ENCODE data around the gene FADS1.

Gene FADS1

GRCh38 chr11:61773809-61774208 is 43.0 kb downstream of the FADS1 start:
- H3K27me3 ChIP-seq (ENCODE audit: control insufficient read depth, insufficient read depth, low read length): peaks cover 3% of the 10 kb centered on the region
- no peaks in the 10 kb centered on the region for H3K4me1 ChIP-seq (ENCODE audit: control insufficient read depth, insufficient read depth, low read length)
- H3K9ac ChIP-seq (ENCODE audit: low read length): no peak overlapping the region
- no peak overlapping the region for H3K4me3 ChIP-seq (ENCODE audit: low read length)
- no peak overlapping the region for H3K27ac ChIP-seq (ENCODE audit: low read depth, low read length)
- no peaks in the 10 kb centered on the region for H3K36me3 ChIP-seq (ENCODE audit: control insufficient read depth, insufficient read depth, low read length)

DNA sequence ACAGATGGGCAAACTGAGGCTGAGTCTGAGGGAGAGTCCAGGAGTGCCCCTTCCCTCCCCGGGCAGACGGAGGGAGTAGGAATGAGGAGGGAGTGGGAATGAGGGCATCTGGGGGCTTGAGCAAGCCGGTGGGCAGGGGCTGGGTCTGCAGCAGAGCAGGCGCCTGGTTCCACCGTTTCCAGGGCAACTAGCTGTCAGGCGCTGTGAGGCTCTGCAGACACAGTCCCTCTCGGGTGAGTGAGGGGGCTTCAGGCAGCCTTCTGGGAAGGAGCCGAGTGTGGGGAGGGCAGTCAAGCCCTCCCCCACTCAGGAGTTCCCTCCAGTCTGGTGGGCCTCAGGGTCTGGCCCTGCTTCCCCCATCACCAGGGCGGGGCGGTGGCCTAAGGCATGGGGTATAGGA is 43.4 kb downstream of the FADS1 start:
- no peaks in the 10 kb centered on the region for H3K36me3 ChIP-seq (ENCODE audit: control insufficient read depth, insufficient read depth, low read length)
- no peaks in the 10 kb centered on the region for H3K4me1 ChIP-seq (ENCODE audit: control insufficient read depth, insufficient read depth, low read length)
- no peak overlapping the region for H3K27ac ChIP-seq (ENCODE audit: low read depth, low read length)
- H3K4me3 ChIP-seq (ENCODE audit: low read length): no peak overlapping the region
- H3K27me3 ChIP-seq (ENCODE audit: control insufficient read depth, insufficient read depth, low read length): peaks cover 3% of the 10 kb centered on the region
- H3K9ac ChIP-seq (ENCODE audit: low read length): no peak overlapping the region

- Histone ChIP-seq H3K36me3 (ENCODE audit: control insufficient read depth, insufficient read depth, low read length) (no peaks in the 10 kb centered on the region), H3K9ac (ENCODE audit: low read length) (no peak overlapping the region), H3K27me3 (ENCODE audit: control insufficient read depth, insufficient read depth, low read length) (no peaks in the 10 kb centered on the region), H3K4me3 (ENCODE audit: low read length) (no peak overlapping the region), H3K4me1 (ENCODE audit: control insufficient read depth, insufficient read depth, low read length) (no peaks in the 10 kb centered on the region), H3K27ac (ENCODE audit: low read depth, low read length) (no peak overlapping the region)
Measured at GRCh38 chr11:61771985-61772455, 44.8 kb downstream of the FADS1 start.

DNA sequence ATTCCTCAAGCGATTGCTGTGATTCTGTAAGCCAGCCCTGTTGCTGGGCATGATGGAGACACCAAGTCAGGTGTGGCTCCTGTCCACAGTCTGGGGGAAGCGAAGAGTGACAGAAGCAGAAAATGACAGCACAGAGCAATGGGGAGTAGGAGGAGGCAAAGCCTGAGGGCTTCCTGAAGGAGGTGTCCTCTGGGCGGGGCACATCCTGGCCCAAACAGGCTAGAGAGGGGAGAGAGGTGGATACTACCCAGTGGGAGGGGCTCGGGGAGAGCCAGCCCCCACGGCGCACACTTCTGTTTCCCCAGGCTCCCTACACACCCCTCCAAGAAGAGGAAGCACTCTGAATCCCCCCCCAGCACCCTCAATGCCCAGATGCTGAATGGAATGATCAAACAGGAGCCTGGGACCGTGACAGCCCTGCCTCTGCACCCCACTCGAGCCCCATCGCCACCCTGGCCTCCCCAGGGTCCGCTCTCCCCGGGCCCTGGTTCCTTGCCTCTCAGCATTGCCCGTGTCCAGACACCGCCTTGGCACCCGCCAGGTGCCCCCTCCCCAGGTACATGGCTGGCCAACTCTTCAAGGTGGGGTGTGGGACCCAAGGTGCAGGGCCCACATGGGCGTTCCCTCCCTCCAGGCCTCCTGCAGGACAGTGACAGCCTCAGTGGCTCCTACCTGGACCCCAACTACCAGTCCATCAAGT is 45.5 kb downstream of the FADS1 start:
- no peaks in the 10 kb centered on the region for H3K4me1 ChIP-seq (ENCODE audit: control insufficient read depth, insufficient read depth, low read length)
- H3K27ac ChIP-seq (ENCODE audit: low read depth, low read length): no peak overlapping the region
- H3K4me3 ChIP-seq (ENCODE audit: low read length): no peak overlapping the region
- no peaks in the 10 kb centered on the region for H3K36me3 ChIP-seq (ENCODE audit: control insufficient read depth, insufficient read depth, low read length)
- no peaks in the 10 kb centered on the region for H3K27me3 ChIP-seq (ENCODE audit: control insufficient read depth, insufficient read depth, low read length)
- H3K9ac ChIP-seq (ENCODE audit: low read length): no peak overlapping the region

DNA sequence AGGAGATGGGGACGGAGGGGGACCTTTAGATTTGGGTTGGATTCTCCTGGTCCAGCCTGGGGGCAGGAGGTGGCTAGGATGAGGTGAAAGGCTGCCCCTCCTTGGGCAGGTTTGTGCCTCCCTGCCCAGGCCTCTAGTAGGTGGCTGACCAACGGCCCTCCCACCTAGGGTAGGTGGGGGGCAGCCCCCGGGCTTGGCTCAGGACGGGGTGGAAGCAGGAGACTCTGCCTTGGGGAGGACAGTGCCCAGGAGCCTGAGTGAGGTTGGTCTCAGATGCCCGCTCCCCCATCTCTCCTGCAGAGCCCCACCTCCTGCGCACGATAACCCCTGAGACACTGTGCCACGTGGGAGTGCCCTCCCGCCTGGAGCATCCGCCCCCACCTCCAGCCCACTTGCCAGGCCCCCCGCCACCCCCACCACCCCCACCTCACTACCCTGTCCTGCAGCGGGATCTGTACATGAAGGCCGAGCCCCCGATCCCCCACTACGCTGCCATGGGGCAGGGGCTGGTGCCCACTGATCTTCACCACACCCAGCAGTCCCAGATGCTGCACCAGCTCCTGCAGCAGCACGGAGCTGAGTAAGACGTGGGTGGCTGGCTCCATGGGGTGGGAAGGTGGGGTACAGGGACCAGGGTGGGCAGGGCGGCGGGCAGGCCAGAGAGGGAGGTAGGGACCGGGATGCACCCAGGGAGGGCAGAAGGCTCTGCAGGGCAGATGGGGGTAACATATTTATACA is 46.7 kb downstream of the FADS1 start:
- no peak overlapping the region for H3K4me3 ChIP-seq (ENCODE audit: low read length)
- H3K36me3 ChIP-seq (ENCODE audit: control insufficient read depth, insufficient read depth, low read length): no peaks in the 10 kb centered on the region
- no peaks in the 10 kb centered on the region for H3K4me1 ChIP-seq (ENCODE audit: control insufficient read depth, insufficient read depth, low read length)
- no peaks in the 10 kb centered on the region for H3K27me3 ChIP-seq (ENCODE audit: control insufficient read depth, insufficient read depth, low read length)
- H3K9ac ChIP-seq (ENCODE audit: low read length): no peak overlapping the region
- H3K27ac ChIP-seq (ENCODE audit: low read depth, low read length): no peak overlapping the region

DNA sequence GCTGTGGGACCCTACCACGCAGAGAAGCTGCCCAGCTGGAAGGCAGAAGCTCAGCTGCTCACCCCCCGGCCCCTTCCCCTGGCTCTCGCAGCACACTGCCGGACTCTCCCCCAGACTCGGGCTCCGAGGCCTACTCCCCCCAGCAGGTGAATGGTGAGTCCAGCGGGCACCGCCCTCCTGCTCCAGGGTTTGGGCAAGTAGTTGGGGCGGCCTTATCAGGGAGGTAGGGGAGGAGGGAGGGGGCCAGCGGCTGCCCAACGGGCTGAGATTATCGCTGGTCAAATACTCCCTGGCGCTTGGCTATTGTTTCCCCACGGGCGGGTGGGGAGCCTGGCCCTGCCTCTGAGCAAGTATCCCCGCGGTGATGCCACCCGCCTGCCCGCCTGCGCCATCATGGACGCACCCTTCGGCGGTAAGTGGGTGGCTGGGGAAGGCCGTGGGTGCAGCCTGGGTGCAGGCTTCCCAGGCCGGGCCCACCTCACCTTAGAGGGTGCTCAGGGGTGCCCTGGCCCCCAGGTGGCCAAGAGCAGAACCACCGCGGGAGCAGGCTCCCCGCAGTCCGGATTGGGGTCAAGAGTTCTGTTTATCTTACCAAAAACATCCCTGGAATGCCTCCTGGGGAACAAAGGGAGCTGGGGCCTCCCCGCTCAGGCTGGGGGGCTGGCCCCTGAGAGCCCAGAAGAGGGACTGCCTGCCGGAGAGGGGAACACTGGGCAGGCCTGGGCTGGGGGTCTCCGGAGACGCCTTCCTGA is 47.5 kb downstream of the FADS1 start:
- H3K36me3 ChIP-seq (ENCODE audit: control insufficient read depth, insufficient read depth, low read length): no peaks in the 10 kb centered on the region
- H3K27ac ChIP-seq (ENCODE audit: low read depth, low read length): no peak overlapping the region

GRCh38 chr11:61768376-61769076 is 48.3 kb downstream of the FADS1 start:
- no peaks in the 10 kb centered on the region for H3K4me1 ChIP-seq (ENCODE audit: control insufficient read depth, insufficient read depth, low read length)
- H3K27ac ChIP-seq (ENCODE audit: low read depth, low read length): no peak overlapping the region
- H3K9ac ChIP-seq (ENCODE audit: low read length): no peak overlapping the region

More for the DNA sequence above, 47.5 kb downstream of the FADS1 start:
- no peak overlapping the region for H3K4me3 ChIP-seq (ENCODE audit: low read length)
- H3K4me1 ChIP-seq (ENCODE audit: control insufficient read depth, insufficient read depth, low read length): no peaks in the 10 kb centered on the region
- H3K27me3 ChIP-seq (ENCODE audit: control insufficient read depth, insufficient read depth, low read length): no peaks in the 10 kb centered on the region
- no peak overlapping the region for H3K9ac ChIP-seq (ENCODE audit: low read length)

GRCh38 chr11:61766353-61766841 is 50.4 kb downstream of the FADS1 start:
- no peak overlapping the region for H3K4me3 ChIP-seq (ENCODE audit: low read length)
- no peak overlapping the region for H3K27ac ChIP-seq (ENCODE audit: low read depth, low read length)
- H3K36me3 ChIP-seq (ENCODE audit: control insufficient read depth, insufficient read depth, low read length): no peaks in the 10 kb centered on the region
- H3K27me3 ChIP-seq (ENCODE audit: control insufficient read depth, insufficient read depth, low read length): no peaks in the 10 kb centered on the region
- no peaks in the 10 kb centered on the region for H3K4me1 ChIP-seq (ENCODE audit: control insufficient read depth, insufficient read depth, low read length)
- H3K9ac ChIP-seq (ENCODE audit: low read length): no peak overlapping the region

More at GRCh38 chr11:61768376-61769076, 48.3 kb downstream of the FADS1 start:
- H3K36me3 ChIP-seq (ENCODE audit: control insufficient read depth, insufficient read depth, low read length): no peaks in the 10 kb centered on the region
- H3K4me3 ChIP-seq (ENCODE audit: low read length): no peak overlapping the region
- no peaks in the 10 kb centered on the region for H3K27me3 ChIP-seq (ENCODE audit: control insufficient read depth, insufficient read depth, low read length)

DNA sequence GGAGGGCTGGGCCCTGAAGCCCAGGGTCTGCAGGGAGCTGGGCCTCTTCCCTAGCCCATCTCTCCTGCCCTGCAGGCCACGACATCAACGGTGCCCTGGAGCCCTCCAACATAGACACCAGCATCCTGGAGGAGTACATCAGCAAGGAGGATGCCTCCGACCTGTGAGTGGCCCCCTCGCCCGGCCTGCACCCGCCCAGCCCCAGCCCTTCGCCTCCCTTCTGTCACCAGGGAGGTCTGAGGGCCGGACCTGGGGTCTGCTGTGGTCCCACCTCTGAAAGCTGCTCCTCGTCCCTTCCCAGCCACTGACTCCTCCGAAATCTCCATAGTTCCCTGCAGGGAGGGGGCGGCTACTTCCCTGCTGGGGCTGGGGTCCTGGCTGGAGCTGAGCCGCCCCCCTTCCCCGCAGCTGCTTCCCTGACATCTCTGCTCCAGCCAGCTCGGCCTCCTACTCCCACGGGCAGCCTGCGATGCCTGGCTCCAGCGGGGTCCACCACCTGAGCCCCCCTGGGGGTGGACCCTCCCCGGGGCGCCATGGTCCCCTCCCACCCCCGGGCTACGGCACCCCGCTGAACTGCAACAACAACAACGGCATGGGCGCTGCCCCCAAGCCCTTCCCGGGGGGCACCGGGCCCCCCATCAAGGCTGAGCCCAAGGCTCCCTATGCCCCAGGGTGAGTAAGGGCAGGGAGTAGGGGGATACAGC is 51.1 kb downstream of the FADS1 start:
- no peaks in the 10 kb centered on the region for H3K36me3 ChIP-seq (ENCODE audit: control insufficient read depth, insufficient read depth, low read length)
- no peaks in the 10 kb centered on the region for H3K27me3 ChIP-seq (ENCODE audit: control insufficient read depth, insufficient read depth, low read length)
- no peak overlapping the region for H3K9ac ChIP-seq (ENCODE audit: low read length)
- H3K4me1 ChIP-seq (ENCODE audit: control insufficient read depth, insufficient read depth, low read length): no peaks in the 10 kb centered on the region
- H3K27ac ChIP-seq (ENCODE audit: low read depth, low read length): no peak overlapping the region
- no peak overlapping the region for H3K4me3 ChIP-seq (ENCODE audit: low read length)

DNA sequence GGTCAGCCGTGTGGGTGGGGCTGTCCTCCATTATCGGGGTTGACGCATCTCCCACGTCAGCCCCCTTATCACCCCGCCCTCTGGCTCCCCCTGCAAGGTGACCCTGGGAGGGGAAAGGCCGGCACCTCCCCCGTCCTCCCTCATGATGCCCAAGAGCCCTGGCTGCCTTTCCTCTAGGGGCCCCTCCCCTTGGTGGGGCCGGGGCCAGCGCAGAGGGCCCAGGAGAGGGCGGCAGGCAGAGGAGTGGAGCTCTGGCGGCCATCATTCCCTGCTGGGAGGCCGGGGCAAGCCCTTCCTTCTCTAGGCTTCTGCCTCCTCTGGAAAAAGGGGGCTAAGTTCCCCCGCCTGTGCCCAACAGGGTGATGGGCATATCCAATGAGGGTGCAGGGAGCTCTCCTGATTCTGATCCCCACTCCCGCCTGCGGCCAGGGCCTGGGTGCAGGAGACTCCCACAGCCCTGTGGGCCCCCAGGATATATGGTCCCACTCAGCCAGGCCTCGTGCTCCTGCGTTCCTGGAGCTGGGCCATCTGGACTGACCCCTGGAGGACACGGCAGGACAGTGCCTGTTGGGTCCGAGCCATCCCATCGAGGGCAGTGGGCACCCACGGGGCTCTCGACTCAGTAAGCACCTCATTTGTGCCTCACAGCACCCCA is 52.1 kb downstream of the FADS1 start:
- Histone ChIP-seq H3K4me3 (ENCODE audit: low read length) (no peak overlapping the region), H3K36me3 (ENCODE audit: control insufficient read depth, insufficient read depth, low read length) (no peaks in the 10 kb centered on the region), H3K9ac (ENCODE audit: low read length) (no peak overlapping the region), H3K27ac (ENCODE audit: low read depth, low read length) (no peak overlapping the region), H3K27me3 (ENCODE audit: control insufficient read depth, insufficient read depth, low read length) (no peaks in the 10 kb centered on the region), H3K4me1 (ENCODE audit: control insufficient read depth, insufficient read depth, low read length) (no peaks in the 10 kb centered on the region)

- no peaks in the 10 kb centered on the region for H3K36me3 ChIP-seq (ENCODE audit: control insufficient read depth, insufficient read depth, low read length)
- no peaks in the 10 kb centered on the region for H3K4me1 ChIP-seq (ENCODE audit: control insufficient read depth, insufficient read depth, low read length)
- H3K9ac ChIP-seq (ENCODE audit: low read length): no peak overlapping the region
- H3K27me3 ChIP-seq (ENCODE audit: control insufficient read depth, insufficient read depth, low read length): no peaks in the 10 kb centered on the region
- H3K4me3 ChIP-seq (ENCODE audit: low read length): no peak overlapping the region
- H3K27ac ChIP-seq (ENCODE audit: low read depth, low read length): no peak overlapping the region
Measured at GRCh38 chr11:61763930-61764605, 52.7 kb downstream of the FADS1 start.
